K562 (cell line): ENCODE measurements around the gene ENDOV. TPM values are rescaled to one million over a fixed set of nuclear protein-coding genes. Genes with fewer than 3 reads are reported as not detected.

Source experiments
- ATAC-seq: fragments of 200-7000 bp; cut with Tn5 transposase; 3 replicates; pipeline ENCODE4 v1.9.1; 2020; ENCODE audit warnings: moderate library complexity
- BruUV-seq: library from RNA; stranded (reverse); fragments of 400-500 nt; replicated peaks from 2 replicates; lab custom pipeline; 2021; lab: Mats Ljungman, UMichigan
- CTCF ChIA-PET: fragments of 300-600 bp; formaldehyde crosslinking; extraction: SDS; loops from one replicate; lab custom pipeline; 2021; ENCODE audit warnings: low intra/inter-chr PET ratio; lab: Yijun Ruan, JAX
- POLR2A ChIA-PET: fragments of 300-600, 350-650 bp; sonication (Branson Sonifier 250); formaldehyde crosslinking; extraction: SDS; loops from one replicate; lab custom pipeline; 2021; ENCODE audit warnings: antibody characterized with exemption, inconsistent platforms; lab: Yijun Ruan, JAX
- DNase-seq, 4 experiments: peaks; one replicate each; pipeline versions ENCODE4 v3.0.0 to v3.0.0-alpha.2; 2011 to 2018; ENCODE audit warnings: low spot score in 3 of 4, mixed read lengths in 3 of 4; ENCODE audit errors: extremely low read depth in 1 of 4
- FAIRE-seq: peaks from 2 replicates; lab custom pipeline; 2011; peaks lifted over from hg19 to GRCh38; lab: Jason Lieb, UNC
- H2AFZ ChIP-seq: 2 replicates; pipeline ENCODE4 v1.6.0; 2011; ENCODE audit warnings: low read depth, low read length, control low read depth, inconsistent platforms
- H3K27ac ChIP-seq: fragments of 200-600 bp; 3 replicates; pipeline ENCODE4 v1.8.0; 2011; ENCODE audit warnings: low read depth, mild to moderate bottlenecking, control low read depth, inconsistent platforms, low read length, moderate library complexity, mixed read lengths; ENCODE audit errors: extremely low read depth
- H3K27me3 ChIP-seq, 2 experiments: fragments of 300-600 bp in 1 of 2; 2 replicates in 1 of 2; 3 replicates in 1 of 2; pipeline versions ENCODE4 v1.6.0 to v1.8.0; 2011; ENCODE audit warnings: inconsistent platforms in 2 of 2, low read length in 2 of 2, mild to moderate bottlenecking in 1 of 2, mixed read lengths in 1 of 2, moderate library complexity in 1 of 2; ENCODE audit not compliant: control insufficient read depth in 2 of 2, insufficient read depth in 2 of 2
- H3K36me3 ChIP-seq: fragments of 300-600 bp; 3 replicates; pipeline ENCODE4 v1.8.0; 2011; ENCODE audit warnings: mild to moderate bottlenecking, low read length, inconsistent platforms; ENCODE audit not compliant: control insufficient read depth, insufficient read depth
- H3K4me1 ChIP-seq, 2 experiments: fragments of 200-600 bp in 1 of 2; replicated peaks in 1 of 2; 2 replicates in 1 of 2; 3 replicates in 1 of 2; pipeline versions ENCODE4 v1.5.1 to v1.8.0; 2011; ENCODE audit warnings: inconsistent platforms in 2 of 2, low read length in 2 of 2, mild to moderate bottlenecking in 1 of 2, mixed read lengths in 1 of 2, moderate library complexity in 1 of 2; ENCODE audit not compliant: control insufficient read depth in 2 of 2, insufficient read depth in 2 of 2
- H3K4me2 ChIP-seq: 2 replicates; pipeline ENCODE4 v1.6.1; 2011; ENCODE audit warnings: low read length, control low read depth, inconsistent platforms, mixed read lengths; ENCODE audit not compliant: insufficient read depth
- H3K4me3 ChIP-seq: fragments of 200-600 bp; sonication (generic), shearing (Covaris generic); 2 replicates; pipeline ENCODE4 v1.5.1; 2016; ENCODE audit warnings: control low read depth, inconsistent platforms
- H3K79me2 ChIP-seq: fragments of 200-600 bp; 3 replicates; pipeline ENCODE4 v1.8.0; 2011; ENCODE audit warnings: low read length, inconsistent platforms; ENCODE audit not compliant: control insufficient read depth, insufficient read depth
- H3K9ac ChIP-seq, 2 experiments: 2 replicates each; pipeline versions ENCODE4 v1.6.0 to v1.6.1; 2011; ENCODE audit warnings: low read depth in 2 of 2, low read length in 2 of 2, control low read depth in 1 of 2, inconsistent platforms in 1 of 2, mild to moderate bottlenecking in 1 of 2, mixed read lengths in 1 of 2; ENCODE audit not compliant: insufficient read depth in 1 of 2
- H3K9me1 ChIP-seq: one replicate; pipeline ENCODE4 v1.6.0; 2011; ENCODE audit warnings: inconsistent platforms, mild to moderate bottlenecking, low read length, moderate library complexity; ENCODE audit not compliant: control insufficient read depth, insufficient read depth
- H3K9me3 ChIP-seq: replicated peaks from 2 replicates; pipeline ENCODE4 v1.5.1; 2011; ENCODE audit warnings: low read depth, low read length, inconsistent platforms; ENCODE audit not compliant: control insufficient read depth, insufficient read depth
- H4K20me1 ChIP-seq: replicated peaks from 2 replicates; pipeline ENCODE4 v1.6.1; 2011; ENCODE audit warnings: low read length, inconsistent platforms, mixed read lengths; ENCODE audit not compliant: control insufficient read depth, insufficient read depth
- TBL1XR1 ChIP-seq, 2 experiments: IDR thresholded peaks; 2 replicates each; pipeline ENCODE4 v1.6.1; 2012; ENCODE audit warnings: improper control_type of control experiment in 2 of 2, low read length in 2 of 2, mild to moderate bottlenecking in 1 of 2
- ZNF263 ChIP-seq: sonication (generic); formaldehyde crosslinking; IDR thresholded peaks from 2 replicates; pipeline ENCODE4 v1.8.0; 2022; ENCODE audit warnings: mild to moderate bottlenecking, missing genetic modification reagents, borderline replicate concordance
- WGBS: fragments of 100-300 bp; shearing (Covaris generic); methylation state at CpG from one replicate; pipeline ENCODE4 v1.1.6; 2016; ENCODE audit warnings: low coverage, mixed read lengths; ENCODE audit not compliant: insufficient coverage; ENCODE audit errors: missing lambda C conversion rate; 5-methylcytosine and 5-hydroxymethylcytosine counted together
- in situ Hi-C: fragments of 300-500 bp; cut with MboI; formaldehyde crosslinking; loops from 4 replicates; pipeline ENCODE4 v1.15.0; 2018; ENCODE audit warnings: inconsistent platforms, mixed read lengths
- intact Hi-C: fragments of 100-400 bp; cut with micrococcal nuclease; formaldehyde crosslinking; loops from 2 replicates; pipeline ENCODE4 v1.14.2; 2022
- microRNA-seq: library from miRNA; unstranded; fragments of <30 nt; microRNA quantifications from one replicate; pipeline ENCODE4, GENCODE V29; 2018; ENCODE audit warnings: borderline microRNAs expressed
- polyA plus RNA-seq, 8 experiments: library from polyadenylated mRNA; depleted of rRNA in 4 of 8; stranded (reverse) in 5 of 8; unstranded in 3 of 8; fragments of >200 nt; fragmentation: Nextera tagmentation in 2 of 8; fragmentation: Illumina TruSeq in 1 of 8; extraction: Ambion mirVana in 2 of 8; extraction: Trizol in 1 of 8; gene quantifications; 2 replicates each; pipeline versions ENCODE4 v1.2.1 to v1.2.3, GENCODE V29; 2011 to 2014; ENCODE audit warnings: inconsistent platforms in 1 of 8, missing spikeins in 1 of 8
- small RNA-seq: library from RNA; depleted of rRNA; stranded (forward); fragments of <200 nt; gene quantifications from one replicate; pipeline ENCODE3, GENCODE V24; 2014
- total RNA-seq, 7 experiments: library from RNA; depleted of rRNA in 6 of 7; stranded (reverse); fragments of >200 nt in 6 of 7; fragmentation: Illumina TruSeq in 2 of 7; extraction: Trizol in 2 of 7; gene quantifications; 2 replicates each; pipeline versions ENCODE4 v1.2.1 to v1.2.3, GENCODE V29; 2011 to 2021; ENCODE audit warnings: low replicate concordance in 1 of 7

The ENDOV gene
- total and polyA plus RNA-seq, 9 of the 15 experiments (the other 6 are each of a cell fraction or from before 2014, with no cell fraction given) = 1.2 to 8.2 (median 3.7) TPM

DNA sequence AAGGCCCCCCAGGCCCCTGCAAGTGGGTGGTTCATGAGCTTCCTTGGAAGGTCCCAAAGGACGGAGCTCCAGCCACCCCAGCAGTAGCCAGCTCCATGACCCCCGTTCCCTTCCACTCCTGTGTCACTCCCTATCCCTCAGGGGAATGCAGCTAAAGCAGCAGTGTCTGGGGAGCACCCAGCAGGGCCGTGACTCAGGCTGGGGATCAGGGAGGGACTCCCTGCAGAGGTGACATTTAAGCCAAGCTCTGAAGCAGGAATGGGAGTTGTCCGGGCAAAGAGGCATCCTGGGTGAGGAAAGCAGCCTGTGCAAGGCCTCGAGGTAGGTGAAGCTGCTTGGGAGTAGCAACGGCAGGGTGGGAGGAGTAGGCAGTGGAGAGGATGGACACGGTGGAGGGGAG lies 72.5 kb downstream of the ENDOV start:
- ATAC-seq = no peak
- no peak overlapping the region for H3K4me3 ChIP-seq
- peaks cover 0 to 60% of the 10 kb centered on the region in 2 experiments; a peak in 4 of 5 replicates for H3K27me3 ChIP-seq
- CTCF ChIA-PET = no interaction called here
- H3K4me1 ChIP-seq = peaks cover 0 to 11% of the 10 kb centered on the region in 2 experiments; a peak in 2 of 5 replicates
- intact Hi-C loops (no loop called here), in situ Hi-C loops (no loop called here)
- no peak for TF ChIP-seq TBL1XR1 (IDR thresholded peaks at IDR 0.05; ENCODE audit: low read length in 2 of 2)
- peak; percentile 21; the same call in 1 of the 2 replicates for TF ChIP-seq ZNF263 (CRISPR knock-in tag)
- no peak overlapping the region for H3K27ac ChIP-seq
- H3K9me3 ChIP-seq = no peaks in the 10 kb centered on the region
- no peaks in the 10 kb centered on the region for H3K36me3 ChIP-seq
- no peak overlapping the region for H3K4me2 ChIP-seq
- no peak overlapping the region for H2AFZ ChIP-seq
- H3K9me1 ChIP-seq = no peaks in the 10 kb centered on the region
- H3K9ac ChIP-seq = no peak overlapping the region
- H3K79me2 ChIP-seq = no peaks in the 10 kb centered on the region
- WGBS = 2% methylated on average over 5 of the region's 7 CpGs
- no peak for FAIRE-seq
- POLR2A ChIA-PET = interaction anchor here (0.6 to 1.5 kb wide), 3 partner anchors 15 to 752 kb away, joined by 3 to 4 read pairs (median 3); partner anchors contain the start of gene NDUFAF8
- no peak for DNase-seq
- no TSS peak for BruUV-seq
- 0 out of 2 replicates have a peak, but pooled peaks cover 2% of the 10 kb centered on the region for H4K20me1 ChIP-seq

Small RNA genes lying within 50 kb of the gene (microRNA-seq; reads per million reads assigned to microRNA genes)
- gene MIR4730 = not detected

Small RNA genes lying within 50 kb of the gene (small RNA-seq; reads per million reads assigned to genes)
- gene MIR4730 = not detected

Other genes starting within 250 kb of the ENDOV start
- not detected in 2 replicates for gene CARD14, start 245.1 kb upstream of the ENDOV start, total RNA-seq (2014; rRNA removed)
- gene CARD14, start 245.1 kb upstream of the ENDOV start, total RNA-seq (2014; rRNA removed; fragmentation: Illumina TruSeq; extraction: Trizol) = not detected in 2 replicates
- not detected in 2 replicates for gene CARD14, start 245.1 kb upstream of the ENDOV start, total RNA-seq (2015; rRNA removed; fragmentation: Illumina TruSeq; extraction: Trizol)
- gene CARD14, start 245.1 kb upstream of the ENDOV start, total RNA-seq (2021) = not detected in 2 replicates
- not detected in 2 replicates for gene CARD14, start 245.1 kb upstream of the ENDOV start, polyA plus RNA-seq (2011; rRNA removed)
- gene CARD14, start 245.1 kb upstream of the ENDOV start, polyA plus RNA-seq (2014; fragmentation: Illumina TruSeq; extraction: Trizol) = not detected in 2 replicates
- gene CARD14, start 245.1 kb upstream of the ENDOV start, polyA plus RNA-seq (2014; fragmentation: Nextera tagmentation; extraction: Ambion mirVana) = not detected
- gene CARD14, start 245.1 kb upstream of the ENDOV start, polyA plus RNA-seq (2014; rRNA removed) = not detected in 2 replicates
- 5.1 and 7.3 TPM in 2 replicates for gene SGSH, start 194.8 kb upstream of the ENDOV start, total RNA-seq (2014; rRNA removed)
- 2.5 and 2.6 TPM in 2 replicates for gene SGSH, start 194.8 kb upstream of the ENDOV start, total RNA-seq (2014; rRNA removed; fragmentation: Illumina TruSeq; extraction: Trizol)
- gene SGSH, start 194.8 kb upstream of the ENDOV start, total RNA-seq (2015; rRNA removed; fragmentation: Illumina TruSeq; extraction: Trizol) = 4.6 and 4.9 TPM in 2 replicates
- 11.8 and 15.7 TPM in 2 replicates for gene SGSH, start 194.8 kb upstream of the ENDOV start, total RNA-seq (2021)
- gene SGSH, start 194.8 kb upstream of the ENDOV start, polyA plus RNA-seq (2011; rRNA removed) = 2.5 and 4.8 TPM in 2 replicates
- gene SGSH, start 194.8 kb upstream of the ENDOV start, polyA plus RNA-seq (2014; fragmentation: Illumina TruSeq; extraction: Trizol) = 6.3 and 11.2 TPM in 2 replicates
- gene SGSH, start 194.8 kb upstream of the ENDOV start, polyA plus RNA-seq (2014; fragmentation: Nextera tagmentation; extraction: Ambion mirVana) = under 1 TPM; 0.25 to 0.31 TPM
- gene SGSH, start 194.8 kb upstream of the ENDOV start, polyA plus RNA-seq (2014; rRNA removed) = 8.2 and 9.8 TPM in 2 replicates
- 1.5 and 3.4 TPM in 2 replicates for gene SLC26A11, start 194.7 kb upstream of the ENDOV start, total RNA-seq (2014; rRNA removed)
- gene SLC26A11, start 194.7 kb upstream of the ENDOV start, total RNA-seq (2014; rRNA removed; fragmentation: Illumina TruSeq; extraction: Trizol) = 0.38 and 0.91 TPM in 2 replicates
- 1.0 and 1.4 TPM in 2 replicates for gene SLC26A11, start 194.7 kb upstream of the ENDOV start, total RNA-seq (2015; rRNA removed; fragmentation: Illumina TruSeq; extraction: Trizol)
- gene SLC26A11, start 194.7 kb upstream of the ENDOV start, total RNA-seq (2021) = 3.1 and 4.0 TPM in 2 replicates
- gene SLC26A11, start 194.7 kb upstream of the ENDOV start, polyA plus RNA-seq (2011; rRNA removed) = 0.52 and 0.53 TPM in 2 replicates
- gene SLC26A11, start 194.7 kb upstream of the ENDOV start, polyA plus RNA-seq (2014; fragmentation: Illumina TruSeq; extraction: Trizol) = 1.4 and 1.9 TPM in 2 replicates
- gene SLC26A11, start 194.7 kb upstream of the ENDOV start, polyA plus RNA-seq (2014; fragmentation: Nextera tagmentation; extraction: Ambion mirVana) = under 1 TPM in 1 of 2 experiments, not detected in 1; 0.06 TPM
- 2.8 and 4.2 TPM in 2 replicates for gene SLC26A11, start 194.7 kb upstream of the ENDOV start, polyA plus RNA-seq (2014; rRNA removed)
- gene RNF213, start 154.3 kb upstream of the ENDOV start, total RNA-seq (2014; rRNA removed) = 13.2 and 17.1 TPM in 2 replicates
- 19.8 and 20.9 TPM in 2 replicates for gene RNF213, start 154.3 kb upstream of the ENDOV start, total RNA-seq (2014; rRNA removed; fragmentation: Illumina TruSeq; extraction: Trizol)
- 17.8 and 17.9 TPM in 2 replicates for gene RNF213, start 154.3 kb upstream of the ENDOV start, total RNA-seq (2015; rRNA removed; fragmentation: Illumina TruSeq; extraction: Trizol)
- 33.6 and 34.3 TPM in 2 replicates for gene RNF213, start 154.3 kb upstream of the ENDOV start, total RNA-seq (2021)
- 26.7 and 36.2 TPM in 2 replicates for gene RNF213, start 154.3 kb upstream of the ENDOV start, polyA plus RNA-seq (2011; rRNA removed)
- gene RNF213, start 154.3 kb upstream of the ENDOV start, polyA plus RNA-seq (2014; fragmentation: Illumina TruSeq; extraction: Trizol) = 24.2 and 26.9 TPM in 2 replicates
- 1 to 10 TPM; 5.3 to 7.1 TPM for gene RNF213, start 154.3 kb upstream of the ENDOV start, polyA plus RNA-seq (2014; fragmentation: Nextera tagmentation; extraction: Ambion mirVana)
- 15.9 and 20.1 TPM in 2 replicates for gene RNF213, start 154.3 kb upstream of the ENDOV start, polyA plus RNA-seq (2014; rRNA removed)
- not detected in 2 replicates for gene NPTX1, start 61.4 kb downstream of the ENDOV start, total RNA-seq (2014; rRNA removed)
- not detected in 2 replicates for gene NPTX1, start 61.4 kb downstream of the ENDOV start, total RNA-seq (2014; rRNA removed; fragmentation: Illumina TruSeq; extraction: Trizol)
- not detected in 2 replicates for gene NPTX1, start 61.4 kb downstream of the ENDOV start, total RNA-seq (2015; rRNA removed; fragmentation: Illumina TruSeq; extraction: Trizol)
- gene NPTX1, start 61.4 kb downstream of the ENDOV start, total RNA-seq (2021) = 0.04 TPM in 1 of 2 replicates, not detected in the other
- not detected in 2 replicates for gene NPTX1, start 61.4 kb downstream of the ENDOV start, polyA plus RNA-seq (2011; rRNA removed)
- not detected in 2 replicates for gene NPTX1, start 61.4 kb downstream of the ENDOV start, polyA plus RNA-seq (2014; fragmentation: Illumina TruSeq; extraction: Trizol)
- gene NPTX1, start 61.4 kb downstream of the ENDOV start, polyA plus RNA-seq (2014; fragmentation: Nextera tagmentation; extraction: Ambion mirVana) = not detected
- not detected in 2 replicates for gene NPTX1, start 61.4 kb downstream of the ENDOV start, polyA plus RNA-seq (2014; rRNA removed)
- 18.6 and 19.1 TPM in 2 replicates for gene RPTOR, start 129.7 kb downstream of the ENDOV start, total RNA-seq (2014; rRNA removed)
- gene RPTOR, start 129.7 kb downstream of the ENDOV start, total RNA-seq (2014; rRNA removed; fragmentation: Illumina TruSeq; extraction: Trizol) = 10.2 and 10.4 TPM in 2 replicates
- gene RPTOR, start 129.7 kb downstream of the ENDOV start, total RNA-seq (2015; rRNA removed; fragmentation: Illumina TruSeq; extraction: Trizol) = 9.5 and 10.7 TPM in 2 replicates
- gene RPTOR, start 129.7 kb downstream of the ENDOV start, total RNA-seq (2021) = 46.1 and 54.1 TPM in 2 replicates
- 4.4 and 7.2 TPM in 2 replicates for gene RPTOR, start 129.7 kb downstream of the ENDOV start, polyA plus RNA-seq (2011; rRNA removed)
- gene RPTOR, start 129.7 kb downstream of the ENDOV start, polyA plus RNA-seq (2014; fragmentation: Illumina TruSeq; extraction: Trizol) = 11.7 and 16.8 TPM in 2 replicates
- under 1 TPM; 0.24 to 0.35 TPM for gene RPTOR, start 129.7 kb downstream of the ENDOV start, polyA plus RNA-seq (2014; fragmentation: Nextera tagmentation; extraction: Ambion mirVana)
- 10.7 and 14.7 TPM in 2 replicates for gene RPTOR, start 129.7 kb downstream of the ENDOV start, polyA plus RNA-seq (2014; rRNA removed)